MG63 (cell line): ENCODE measurements around the gene ERF. TPM values are rescaled to one million over a fixed set of nuclear protein-coding genes. Genes with fewer than 3 reads are reported as not detected.

Experiments used
- DNase-seq: peaks from one replicate; pipeline ENCODE4 v3.0.0-alpha.2; 2020
- H3K27me3 ChIP-seq: fragments of 250-450 bp; sonication (Bioruptor Pico); 2 replicates; pipeline ENCODE4 v1.5.1; 2020; ENCODE audit warnings: mild to moderate bottlenecking, moderate library complexity
- H3K36me3 ChIP-seq: fragments of 250-450 bp; sonication (Bioruptor Pico); 2 replicates; pipeline ENCODE4 v1.5.1; 2020; ENCODE audit warnings: mild to moderate bottlenecking, moderate library complexity
- H3K4me3 ChIP-seq: fragments of 250-450 bp; sonication (Bioruptor Pico); 2 replicates; pipeline ENCODE4 v1.5.1; 2020; ENCODE audit warnings: mild to moderate bottlenecking, moderate library complexity
- H3K9me3 ChIP-seq: fragments of 250-450 bp; sonication (Bioruptor Pico); 2 replicates; pipeline ENCODE4 v1.5.1; 2020; ENCODE audit warnings: mild to moderate bottlenecking, moderate library complexity
- total RNA-seq: library from RNA; depleted of rRNA; stranded (reverse); fragments of >200 nt; shearing (Covaris generic); gene quantifications from 2 replicates; pipeline ENCODE4 v1.2.3, GENCODE V29; 2014; ENCODE audit warnings: low replicate concordance

The ERF gene
- total RNA-seq, 1 experiment from 2014 or later: 168 TPM

- Histone ChIP-seq H3K27me3 (no peaks in the 10 kb centered on the region), H3K9me3 (no peaks in the 10 kb centered on the region), H3K36me3 (peaks cover 10% of the 10 kb centered on the region), H3K4me3 (peak overlapping the region; percentile 67)
- peak; percentile 99 for DNase-seq
These were observed 25.2 kb upstream of the ERF start for GRCh38 chr19:42279902-42280814.

- peak overlapping the region; percentile 67 for H3K4me3 ChIP-seq
These were observed 24.4 kb upstream of the ERF start for GRCh38 chr19:42279155-42279901.

GRCh38 chr19:42278452-42279154 is 23.7 kb upstream of the ERF start:
- Histone ChIP-seq H3K36me3 (peaks cover 26% of the 10 kb centered on the region), H3K27me3 (no peaks in the 10 kb centered on the region), H3K4me3 (no peak overlapping the region; the same call in 1 of the 2 replicates), H3K9me3 (no peaks in the 10 kb centered on the region)
- peak; percentile 74 for DNase-seq

More at GRCh38 chr19:42279155-42279901, 24.4 kb upstream of the ERF start:
- Histone ChIP-seq H3K9me3 (no peaks in the 10 kb centered on the region), H3K36me3 (peaks cover 18% of the 10 kb centered on the region), H3K27me3 (no peaks in the 10 kb centered on the region)
- DNase-seq: no peak

DNA sequence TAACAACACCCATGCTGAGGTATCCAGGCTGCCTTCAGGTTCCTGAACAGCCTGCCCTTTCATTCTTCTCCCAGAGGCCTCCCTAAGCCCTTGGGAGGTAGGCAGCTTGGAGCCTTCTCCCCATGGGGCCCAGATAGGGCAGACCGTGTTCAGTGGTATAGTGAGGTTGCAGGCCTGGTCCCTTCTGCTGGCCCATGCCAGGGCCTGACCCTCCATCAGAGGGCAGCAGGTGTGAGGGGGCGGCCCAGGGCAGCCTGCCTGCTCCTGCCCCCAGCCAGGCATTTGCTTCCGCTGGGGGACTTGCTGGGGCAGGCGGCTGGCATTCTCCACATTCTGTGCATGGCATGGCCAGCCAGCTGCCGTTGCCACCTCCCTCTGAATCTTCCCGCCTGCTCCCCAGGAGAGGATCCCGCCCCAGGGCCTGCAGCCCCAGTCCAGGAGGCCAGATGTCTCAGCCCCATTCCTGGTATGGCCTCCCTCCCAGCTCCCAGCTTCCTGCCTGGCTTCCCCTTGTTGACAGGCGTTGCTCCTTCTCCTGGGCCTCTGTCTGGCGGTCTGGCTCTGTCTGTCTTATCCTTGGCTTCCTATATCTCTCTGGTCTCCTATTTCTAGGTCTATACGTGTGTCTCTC is 23.0 kb upstream of the ERF start:
- Histone ChIP-seq H3K36me3 (peaks cover 27% of the 10 kb centered on the region), H3K27me3 (no peaks in the 10 kb centered on the region), H3K9me3 (no peaks in the 10 kb centered on the region), H3K4me3 (no peak overlapping the region; the same call in 1 of the 2 replicates)
- peak; percentile 93 for DNase-seq

- no peak overlapping the region for H3K4me3 ChIP-seq
- H3K36me3 ChIP-seq: peaks cover 36% of the 10 kb centered on the region
- no peaks in the 10 kb centered on the region for H3K27me3 ChIP-seq
- peak; percentile 75 for DNase-seq
- no peaks in the 10 kb centered on the region for H3K9me3 ChIP-seq
These were observed 21.9 kb upstream of the ERF start for GRCh38 chr19:42276821-42277220.

- peaks cover 37% of the 10 kb centered on the region for H3K36me3 ChIP-seq
- no peaks in the 10 kb centered on the region for H3K27me3 ChIP-seq
- DNase-seq: no peak
- H3K4me3 ChIP-seq: no peak overlapping the region
- no peaks in the 10 kb centered on the region for H3K9me3 ChIP-seq
These were observed 21.4 kb upstream of the ERF start for GRCh38 chr19:42276284-42276683.

- no peaks in the 10 kb centered on the region for H3K27me3 ChIP-seq
- peaks cover 37% of the 10 kb centered on the region for H3K36me3 ChIP-seq
- no peak for DNase-seq
- no peak overlapping the region for H3K4me3 ChIP-seq
- no peaks in the 10 kb centered on the region for H3K9me3 ChIP-seq
These were observed 20.6 kb upstream of the ERF start for GRCh38 chr19:42275517-42275916.

DNA sequence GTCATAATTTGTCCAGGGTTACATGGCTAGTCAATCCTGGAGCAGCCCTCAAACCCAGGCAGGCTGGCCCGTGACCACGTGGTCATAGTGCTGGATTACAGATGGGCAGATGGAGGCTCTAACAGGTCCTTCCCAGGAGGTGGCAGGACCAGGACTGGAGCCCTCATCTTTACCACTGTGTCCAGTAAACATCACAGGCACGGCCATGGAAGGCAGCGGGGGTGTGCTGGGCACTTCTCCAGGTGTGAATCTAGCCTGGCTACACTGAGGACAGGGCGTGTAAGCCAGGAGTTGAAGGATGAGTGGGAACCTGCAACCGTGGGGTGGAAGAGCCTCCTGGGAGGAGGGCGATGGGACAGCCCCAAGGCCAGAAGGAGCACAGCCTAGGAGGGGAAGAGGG is 20.2 kb upstream of the ERF start:
- peaks cover 37% of the 10 kb centered on the region for H3K36me3 ChIP-seq
- no peaks in the 10 kb centered on the region for H3K27me3 ChIP-seq
- H3K4me3 ChIP-seq: no peak overlapping the region
- DNase-seq: no peak
- H3K9me3 ChIP-seq: no peaks in the 10 kb centered on the region

GRCh38 chr19:42274065-42274682 is 19.2 kb upstream of the ERF start:
- H3K27me3 ChIP-seq: no peaks in the 10 kb centered on the region

GRCh38 chr19:42273407-42274064 is 18.6 kb upstream of the ERF start:
- Histone ChIP-seq H3K9me3 (no peaks in the 10 kb centered on the region), H3K36me3 (peaks cover 37% of the 10 kb centered on the region), H3K4me3 (no peak overlapping the region), H3K27me3 (no peaks in the 10 kb centered on the region)
- DNase-seq: no peak

More at GRCh38 chr19:42274065-42274682, 19.2 kb upstream of the ERF start:
- Histone ChIP-seq H3K9me3 (no peaks in the 10 kb centered on the region), H3K4me3 (no peak overlapping the region), H3K36me3 (peaks cover 37% of the 10 kb centered on the region)
- DNase-seq: no peak

DNA sequence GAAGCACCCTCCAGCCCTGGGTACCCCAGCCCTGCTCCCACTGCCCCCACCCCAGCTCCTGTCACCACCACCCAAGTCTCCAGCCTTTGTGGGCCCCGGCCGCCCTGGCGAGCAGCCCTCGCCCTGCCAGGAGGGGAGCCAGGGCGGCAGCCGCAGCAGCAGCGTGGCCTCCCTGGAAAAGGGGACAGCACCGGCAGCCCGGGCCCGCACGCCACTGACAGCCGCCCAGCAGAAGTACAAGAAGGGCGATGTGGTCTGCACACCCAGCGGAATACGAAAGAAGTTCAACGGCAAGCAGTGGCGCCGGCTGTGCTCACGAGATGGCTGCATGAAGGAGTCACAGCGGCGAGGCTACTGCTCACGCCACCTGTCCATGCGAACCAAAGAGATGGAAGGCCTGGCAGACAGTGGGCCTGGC is 18.1 kb upstream of the ERF start:
- no peaks in the 10 kb centered on the region for H3K27me3 ChIP-seq
- no peak overlapping the region for H3K4me3 ChIP-seq
- DNase-seq: no peak
- peaks cover 37% of the 10 kb centered on the region for H3K36me3 ChIP-seq
- H3K9me3 ChIP-seq: no peaks in the 10 kb centered on the region

GRCh38 chr19:42272535-42272897 is 17.6 kb upstream of the ERF start:
- peaks cover 37% of the 10 kb centered on the region for H3K36me3 ChIP-seq
- DNase-seq: no peak
- no peaks in the 10 kb centered on the region for H3K27me3 ChIP-seq

DNA sequence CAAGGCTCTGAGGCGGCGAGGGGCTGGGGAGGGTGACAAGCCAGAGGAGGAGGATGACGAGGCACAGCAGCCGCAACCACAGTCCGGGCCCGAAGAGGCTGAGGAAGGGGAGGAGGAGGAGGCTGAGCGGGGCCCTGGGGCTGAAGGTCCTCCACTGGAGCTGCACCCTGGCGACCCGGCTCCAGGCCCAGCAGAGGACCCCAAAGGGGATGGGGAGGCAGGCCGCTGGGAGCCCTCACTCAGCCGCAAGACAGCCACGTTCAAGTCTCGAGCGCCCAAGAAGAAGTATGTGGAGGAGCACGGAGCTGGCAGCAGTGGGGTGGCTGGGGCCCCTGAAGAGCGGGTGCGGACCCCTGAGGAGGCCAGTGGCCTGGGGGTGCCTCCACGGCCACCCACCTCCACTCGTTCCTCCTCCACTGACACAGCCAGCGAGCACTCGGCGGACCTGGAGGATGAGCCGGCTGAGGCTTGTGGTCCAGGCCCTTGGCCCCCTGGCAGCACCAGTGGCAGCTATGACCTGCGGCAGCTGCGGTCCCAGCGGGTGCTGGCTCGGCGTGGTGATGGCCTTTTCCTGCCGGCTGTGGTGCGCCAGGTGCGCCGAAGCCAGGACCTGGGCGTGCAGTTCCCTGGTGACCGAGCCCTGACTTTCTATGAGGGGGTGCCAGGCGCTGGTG is 17.1 kb upstream of the ERF start:
- Histone ChIP-seq H3K9me3 (no peaks in the 10 kb centered on the region), H3K4me3 (no peak overlapping the region), H3K27me3 (no peaks in the 10 kb centered on the region), H3K36me3 (peaks cover 37% of the 10 kb centered on the region)
- no peak for DNase-seq

More at GRCh38 chr19:42272535-42272897, 17.6 kb upstream of the ERF start:
- Histone ChIP-seq H3K4me3 (no peak overlapping the region), H3K9me3 (no peaks in the 10 kb centered on the region)

DNA sequence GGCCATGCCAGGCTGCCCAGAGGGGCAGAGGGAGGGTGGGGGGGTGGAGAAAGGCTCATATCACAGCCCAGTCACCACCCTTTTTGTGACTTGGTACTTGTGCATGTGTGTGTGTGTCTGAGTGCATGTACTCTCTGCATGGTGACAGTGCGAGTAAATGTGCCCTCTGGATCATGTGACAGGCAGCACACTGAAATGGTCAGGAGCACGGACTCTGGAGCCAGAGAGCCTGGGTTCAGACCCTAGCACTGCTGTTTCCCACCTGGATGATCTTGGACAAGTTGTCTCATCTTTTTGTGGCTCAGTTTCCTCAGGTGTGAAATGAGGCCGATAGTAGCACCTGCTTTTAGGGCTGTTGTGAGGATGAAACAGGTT is 16.1 kb upstream of the ERF start:
- peaks cover 29% of the 10 kb centered on the region for H3K36me3 ChIP-seq
- H3K4me3 ChIP-seq: no peak overlapping the region
- H3K9me3 ChIP-seq: no peaks in the 10 kb centered on the region
- H3K27me3 ChIP-seq: no peaks in the 10 kb centered on the region
- DNase-seq: no peak

DNA sequence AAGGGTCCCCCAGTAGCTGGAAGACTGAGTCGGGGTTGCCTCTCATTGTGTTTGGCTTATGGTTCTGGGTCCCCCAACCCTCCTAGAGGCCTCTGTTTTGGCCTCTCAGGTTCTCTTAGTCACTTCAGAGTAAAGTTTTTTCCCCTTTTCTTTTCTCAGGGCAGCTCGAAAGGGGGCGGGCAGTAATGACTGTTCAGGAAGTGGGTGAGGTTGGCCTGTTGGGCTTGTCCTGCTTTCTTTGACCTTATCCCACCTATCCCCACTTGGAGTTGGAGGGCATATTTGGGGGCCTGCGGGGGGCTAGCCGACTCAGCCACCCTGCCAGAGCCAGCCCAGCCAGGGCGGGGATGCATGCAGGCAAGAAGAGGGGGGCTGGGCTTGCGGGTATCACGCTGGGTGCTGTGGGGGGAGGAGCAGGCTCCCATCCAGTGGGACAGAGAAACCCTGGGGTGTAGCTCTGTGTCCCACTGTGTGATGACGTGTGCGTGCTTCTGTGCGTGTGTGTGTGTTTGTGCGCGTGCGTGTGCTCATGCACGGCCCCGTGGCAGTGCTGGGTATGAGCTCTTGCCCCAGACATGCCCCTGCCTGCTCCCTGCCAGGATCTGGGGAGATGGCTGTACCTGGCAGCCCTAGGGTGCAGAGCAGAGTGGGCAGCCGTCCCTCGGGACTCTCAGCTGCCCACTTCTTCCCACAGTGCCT is 15.6 kb upstream of the ERF start:
- peak; percentile 62 for DNase-seq
- Histone ChIP-seq H3K4me3 (peak overlapping the region; percentile 98), H3K36me3 (peaks cover 29% of the 10 kb centered on the region), H3K27me3 (no peaks in the 10 kb centered on the region), H3K9me3 (no peaks in the 10 kb centered on the region)
